ENCODE measurements around the gene TMEM208. TPM values are rescaled to one million over a fixed set of nuclear protein-coding genes. Genes with fewer than 3 reads are reported as not detected.

Gene TMEM208
- polyA plus RNA-seq, 1 donor, result 35.2 TPM

- DNase-seq, result no peak
Measured at GRCh38 chr16:67190448-67191399, 36.2 kb upstream of the TMEM208 start.

GRCh38 chr16:67191411-67191994 lies 35.4 kb upstream of the TMEM208 start:
- DNase-seq, result no peak

- peak; percentile 85 for DNase-seq
Measured at GRCh38 chr16:67191995-67192681, 34.8 kb upstream of the TMEM208 start, which contains the start of gene E2F4. Gene E2F4 (plus strand): TSS chr16:67192155. CDS start chr16:67192228, 73 bp downstream.

- DNase-seq, result no peak
Measured at GRCh38 chr16:67192781-67193361, 34.1 kb upstream of the TMEM208 start.

- no peak for DNase-seq
Measured at GRCh38 chr16:67193536-67193935, 33.4 kb upstream of the TMEM208 start.

GRCh38 chr16:67194260-67194659 lies 32.7 kb upstream of the TMEM208 start:
- no peak for DNase-seq

GRCh38 chr16:67195676-67196075 lies 31.3 kb upstream of the TMEM208 start:
- no peak for DNase-seq

- no peak for DNase-seq
Measured at GRCh38 chr16:67196881-67197280, 30.0 kb upstream of the TMEM208 start.

- no peak for DNase-seq
Measured at GRCh38 chr16:67197704-67198103, 29.2 kb upstream of the TMEM208 start.

GRCh38 chr16:67198238-67198734 lies 28.6 kb upstream of the TMEM208 start:
- no peak for DNase-seq

- no peak for DNase-seq
Measured at GRCh38 chr16:67199011-67199807, 27.7 kb upstream of the TMEM208 start, which contains the start of gene ELMO3. Gene ELMO3 (plus strand): TSS chr16:67199131. CDS start chr16:67199327, 196 bp downstream.

GRCh38 chr16:67199808-67200198 lies 27.1 kb upstream of the TMEM208 start:
- no peak for DNase-seq

GRCh38 chr16:67200491-67200890 lies 26.4 kb upstream of the TMEM208 start:
- no peak for DNase-seq

GRCh38 chr16:67201411-67202345 lies 25.3 kb upstream of the TMEM208 start:
- no peak for DNase-seq

- no peak for DNase-seq
Measured at GRCh38 chr16:67202426-67202825, 24.5 kb upstream of the TMEM208 start.

GRCh38 chr16:67202956-67203493 lies 23.9 kb upstream of the TMEM208 start:
- no peak for DNase-seq

- no peak for DNase-seq
Measured at GRCh38 chr16:67204076-67204475, 22.9 kb upstream of the TMEM208 start.

GRCh38 chr16:67206129-67206837 lies 20.6 kb upstream of the TMEM208 start:
- no peak for DNase-seq

GRCh38 chr16:67206838-67207248 lies 20.1 kb upstream of the TMEM208 start:
- DNase-seq, result no peak

All from left kidney (tissue), 2 donors.